Fibroblast of villous mesenchyme (primary cell): ENCODE results near the gene SEPTIN11. TPM values are rescaled to one million over a fixed set of nuclear protein-coding genes. Genes with fewer than 3 reads are reported as not detected.

Experiments
- DNase-seq: peaks from one replicate; pipeline ENCODE4 v3.0.0-alpha.2; 2010; ENCODE audit warnings: low read depth
- H3K4me3 ChIP-seq: 2 replicates; pipeline ENCODE4 v1.5.1; 2011; ENCODE audit warnings: low read depth, mild to moderate bottlenecking, low read length
- CTCF ChIP-seq: IDR thresholded peaks from 2 replicates; pipeline ENCODE4 v1.5.1; 2012; ENCODE audit warnings: low read depth, mild to moderate bottlenecking, low read length; ENCODE audit not compliant: insufficient read depth
- total RNA-seq: library from RNA; depleted of rRNA; stranded (reverse); fragments of >200 nt; gene quantifications from 2 replicates; pipeline ENCODE4 v1.2.3, GENCODE V29; 2012

SEPTIN11 gene
- total RNA-seq, 1 donor = 439 TPM

DNA sequence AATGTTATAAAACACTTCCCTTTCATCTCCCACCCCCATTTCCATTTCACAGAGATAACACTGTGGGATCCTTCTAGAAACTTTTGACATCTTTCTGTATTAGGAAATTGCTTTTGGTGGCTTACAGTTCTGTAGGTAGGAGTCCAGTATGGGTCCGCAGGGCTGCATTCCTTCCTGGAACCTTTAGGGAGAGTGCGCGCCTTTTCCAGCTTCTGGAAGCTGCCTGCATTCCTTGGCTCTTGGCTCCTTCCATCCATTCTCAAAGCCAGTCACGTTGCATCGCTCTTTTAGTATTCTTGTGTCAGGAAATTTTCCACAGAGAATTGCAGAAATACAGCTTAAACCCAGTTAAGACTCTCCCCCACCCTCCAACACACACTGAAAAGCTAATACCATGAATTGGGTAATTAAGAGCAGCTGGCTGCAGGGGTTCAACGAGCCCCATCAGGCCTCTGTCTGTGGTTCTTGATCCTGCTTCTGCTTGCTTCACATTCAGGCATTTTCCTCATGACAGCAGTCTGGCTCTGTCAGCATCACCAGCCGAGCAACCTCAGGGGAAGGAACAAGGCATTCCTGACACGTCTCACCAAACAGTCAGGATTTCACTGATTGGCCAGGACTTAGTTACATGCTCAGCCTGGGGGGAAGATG is 48.8 kb downstream of the SEPTIN11 start:
- DNase-seq = peak; percentile 59
- no peak for TF ChIP-seq CTCF
- H3K4me3 ChIP-seq = no peak overlapping the region

Other genes with a start within 250 kb of the SEPTIN11 start
- under 0.01 and 0.32 TPM in 2 replicates for gene SOWAHB, start 51.6 kb upstream of the SEPTIN11 start, total RNA-seq
- gene CCNI, start 126.2 kb downstream of the SEPTIN11 start, total RNA-seq = 129 and 187 TPM in 2 replicates
- 20.0 and 25.9 TPM in 2 replicates for gene CCNG2, start 207.5 kb downstream of the SEPTIN11 start, total RNA-seq